ENCODE data around the gene KLHL15. TPM values are rescaled to one million over a fixed set of nuclear protein-coding genes. Genes with fewer than 3 reads are reported as not detected.

Gene KLHL15
- total RNA-seq, 1 donor from 2014 or later: 9.8 TPM

GRCh38 chrX:24030597-24030996, 3.6 kb upstream of the KLHL15 start:
- no peak for DNase-seq (ENCODE audit: extremely low spot score in 2 of 2)
- H3K27ac ChIP-seq: no peak overlapping the region
- no peaks in the 10 kb centered on the region for H3K36me3 ChIP-seq
- H3K9me3 ChIP-seq: no peaks in the 10 kb centered on the region
- TF ChIP-seq CTCF (IDR thresholded peaks at IDR 0.05) (no peak), POLR2A (IDR thresholded peaks at IDR 0.05) (no peak), POLR2AphosphoS5 (IDR thresholded peaks at IDR 0.05; ENCODE audit: insufficient read depth in 1 of 2, low read depth in 1 of 2) (no peak)
- H3K4me3 ChIP-seq: no peak overlapping the region
- no peaks in the 10 kb centered on the region for H3K4me1 ChIP-seq
- H3K27me3 ChIP-seq: no peaks in the 10 kb centered on the region
- intact Hi-C loops (cut with DNase I): no loop called here

- H3K36me3 ChIP-seq: no peaks in the 10 kb centered on the region
- H3K27ac ChIP-seq: no peak overlapping the region
- no peaks in the 10 kb centered on the region for H3K27me3 ChIP-seq
- TF ChIP-seq CTCF (IDR thresholded peaks at IDR 0.05) (no peak), POLR2A (IDR thresholded peaks at IDR 0.05) (no peak), POLR2AphosphoS5 (IDR thresholded peaks at IDR 0.05; ENCODE audit: insufficient read depth in 1 of 2, low read depth in 1 of 2) (no peak)
- no peak overlapping the region for H3K4me3 ChIP-seq
- no peaks in the 10 kb centered on the region for H3K4me1 ChIP-seq
- intact Hi-C loops (cut with DNase I): loop anchor here (1.0 kb wide), 1 partner anchor 26 kb away; the partner anchor contains the start of gene EIF2S3
- no peak for DNase-seq (ENCODE audit: extremely low spot score in 2 of 2)
- no peaks in the 10 kb centered on the region for H3K9me3 ChIP-seq
Measured at GRCh38 chrX:24027985-24028384, 999 bp upstream of the KLHL15 start.

- H3K27me3 ChIP-seq: no peaks in the 10 kb centered on the region
- intact Hi-C loops (cut with DNase I): no loop called here
- H3K4me1 ChIP-seq: no peaks in the 10 kb centered on the region
Measured at GRCh38 chrX:24026432-24026831, 554 bp downstream of the KLHL15 start.

GRCh38 chrX:24025741-24026403, 1.1 kb downstream of the KLHL15 start:
- peak in 1 of 2 donors; percentile 88 for DNase-seq (ENCODE audit: extremely low spot score in 2 of 2)
- Histone ChIP-seq H3K27ac (peak overlapping the region; percentile 79), H3K4me3 (peak overlapping the region; percentile 54 to 77), H3K9me3 (no peaks in the 10 kb centered on the region), H3K4me1 (no peaks in the 10 kb centered on the region), H3K36me3 (no peaks in the 10 kb centered on the region), H3K27me3 (no peaks in the 10 kb centered on the region)
- intact Hi-C loops (cut with DNase I): no loop called here
- peak in 1 of 2 donors; percentile 41 for TF ChIP-seq POLR2A (IDR thresholded peaks at IDR 0.05)
- TF ChIP-seq CTCF (IDR thresholded peaks at IDR 0.05): no peak
- TF ChIP-seq POLR2AphosphoS5 (IDR thresholded peaks at IDR 0.05; ENCODE audit: insufficient read depth in 1 of 2, low read depth in 1 of 2): peak in 1 of 2 donors; percentile 54

More at GRCh38 chrX:24026432-24026831, 554 bp downstream of the KLHL15 start:
- peak overlapping the region; percentile 54 to 77 for H3K4me3 ChIP-seq
- TF ChIP-seq POLR2AphosphoS5 (IDR thresholded peaks at IDR 0.05; ENCODE audit: insufficient read depth in 1 of 2, low read depth in 1 of 2) (no peak), CTCF (IDR thresholded peaks at IDR 0.05) (no peak), POLR2A (IDR thresholded peaks at IDR 0.05) (no peak)
- H3K27ac ChIP-seq: peak overlapping the region; percentile 79
- DNase-seq (ENCODE audit: extremely low spot score in 2 of 2): no peak
- H3K36me3 ChIP-seq: no peaks in the 10 kb centered on the region
- no peaks in the 10 kb centered on the region for H3K9me3 ChIP-seq

Measured in vagina (tissue), 2 donors.